Right atrium auricular region (tissue), 2 donors: ENCODE data around the gene KAZN. TPM values are rescaled to one million over a fixed set of nuclear protein-coding genes. Genes with fewer than 3 reads are reported as not detected.

Source experiments
- DNase-seq: peaks from one replicate; pipeline ENCODE4 v3.0.0-alpha.2; 2019; ENCODE audit warnings: low spot score
- H3K27ac ChIP-seq, 2 donors: fragments of 200-600 bp; sonication (generic); 1 replicate in 1 of 2; 2 replicates in 1 of 2; pipeline ENCODE4 v1.5.1; 2016 to 2019
- H3K27me3 ChIP-seq, 2 donors: fragments of 200-600 bp; sonication (generic); one replicate each; pipeline versions ENCODE4 v1.5.1 to v1.6.0; 2017 to 2019
- H3K36me3 ChIP-seq: fragments of 200-600 bp; sonication (generic); one replicate; pipeline ENCODE4 v1.5.1; 2016
- H3K4me1 ChIP-seq, 2 donors: fragments of 200-600 bp; sonication (generic); one replicate each; pipeline versions ENCODE4 v1.5.1 to v1.6.0; 2017 to 2019
- H3K4me3 ChIP-seq, 2 donors: fragments of 200-600 bp; sonication (generic); 1 replicate in 1 of 2; 2 replicates in 1 of 2; pipeline ENCODE4 v1.5.1; 2017 to 2019; ENCODE audit warnings: mild to moderate bottlenecking in 1 of 2, moderate library complexity in 1 of 2
- H3K9me3 ChIP-seq, 2 donors: fragments of 200-600 bp; sonication (generic); one replicate each; pipeline ENCODE4 v1.5.1; 2019
- total RNA-seq, 2 donors: library from RNA; depleted of rRNA; stranded (reverse); fragments of >200 nt; gene quantifications; one replicate each; pipeline ENCODE4 v1.1.0, GENCODE V29; 2016
- TF ChIP-seq, protein P1 (sequence below), 2 donors: fragments of 200-600 bp; sonication (generic); IDR thresholded peaks; one replicate each; pipeline ENCODE4 v1.5.1; 2019; ENCODE audit warnings: antibody characterized with exemption in 2 of 2

KAZN gene
- total RNA-seq, 2 donors from 2014 or later: 3.9 to 6.8 TPM

DNA sequence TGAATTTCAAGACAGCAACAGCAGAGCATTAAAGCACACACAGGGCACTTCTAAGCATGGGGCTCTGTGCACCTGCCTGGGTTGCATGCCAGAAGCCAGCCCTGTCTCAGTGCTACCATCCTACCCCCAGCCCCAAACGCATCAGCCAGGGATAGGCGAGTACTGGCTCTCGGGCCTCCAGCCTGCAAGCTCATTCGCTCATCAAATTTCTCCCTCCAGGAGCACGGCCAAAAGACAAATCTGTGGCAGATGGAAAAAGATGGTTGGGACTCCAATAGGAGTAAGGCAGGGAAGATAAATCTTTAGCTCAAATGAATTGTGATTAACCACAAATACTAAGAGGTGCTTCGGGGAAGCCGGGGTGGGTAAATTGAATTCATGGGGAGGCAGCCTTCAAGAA, 189.6 kb downstream of the KAZN start:
- no peaks in the 10 kb centered on the region for H3K9me3 ChIP-seq
- no peak for DNase-seq
- no peak overlapping the region for H3K4me3 ChIP-seq
- H3K4me1 ChIP-seq: no peaks in the 10 kb centered on the region
- H3K36me3 ChIP-seq: no peaks in the 10 kb centered on the region
- TF ChIP-seq, protein P1, sequence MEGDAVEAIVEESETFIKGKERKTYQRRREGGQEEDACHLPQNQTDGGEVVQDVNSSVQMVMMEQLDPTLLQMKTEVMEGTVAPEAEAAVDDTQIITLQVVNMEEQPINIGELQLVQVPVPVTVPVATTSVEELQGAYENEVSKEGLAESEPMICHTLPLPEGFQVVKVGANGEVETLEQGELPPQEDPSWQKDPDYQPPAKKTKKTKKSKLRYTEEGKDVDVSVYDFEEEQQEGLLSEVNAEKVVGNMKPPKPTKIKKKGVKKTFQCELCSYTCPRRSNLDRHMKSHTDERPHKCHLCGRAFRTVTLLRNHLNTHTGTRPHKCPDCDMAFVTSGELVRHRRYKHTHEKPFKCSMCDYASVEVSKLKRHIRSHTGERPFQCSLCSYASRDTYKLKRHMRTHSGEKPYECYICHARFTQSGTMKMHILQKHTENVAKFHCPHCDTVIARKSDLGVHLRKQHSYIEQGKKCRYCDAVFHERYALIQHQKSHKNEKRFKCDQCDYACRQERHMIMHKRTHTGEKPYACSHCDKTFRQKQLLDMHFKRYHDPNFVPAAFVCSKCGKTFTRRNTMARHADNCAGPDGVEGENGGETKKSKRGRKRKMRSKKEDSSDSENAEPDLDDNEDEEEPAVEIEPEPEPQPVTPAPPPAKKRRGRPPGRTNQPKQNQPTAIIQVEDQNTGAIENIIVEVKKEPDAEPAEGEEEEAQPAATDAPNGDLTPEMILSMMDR (IDR thresholded peaks at IDR 0.05): no peak
- H3K27me3 ChIP-seq: no peaks in the 10 kb centered on the region
- no peak overlapping the region for H3K27ac ChIP-seq

DNA sequence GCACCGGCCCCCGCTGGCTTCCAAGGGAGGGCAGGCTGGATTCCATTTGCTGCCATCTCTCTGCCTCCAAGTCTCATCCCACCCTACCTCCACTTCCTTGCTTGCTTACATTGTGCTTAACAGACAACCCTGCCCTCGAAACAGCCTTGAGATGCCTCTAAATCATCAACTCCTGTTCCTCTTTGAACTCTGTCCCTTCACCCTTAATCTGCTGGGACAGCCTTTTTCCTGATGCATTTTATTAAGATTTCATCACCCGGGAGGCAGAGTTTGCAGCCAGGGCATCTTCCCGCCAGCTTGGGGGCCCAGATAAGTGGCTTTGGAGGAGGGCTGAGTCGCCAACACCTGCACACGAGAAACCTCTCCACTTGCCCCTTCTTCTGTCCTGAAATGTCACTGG, 192.5 kb downstream of the KAZN start:
- DNase-seq: no peak
- Histone ChIP-seq H3K36me3 (no peaks in the 10 kb centered on the region), H3K27me3 (no peaks in the 10 kb centered on the region), H3K4me1 (no peaks in the 10 kb centered on the region), H3K4me3 (no peak overlapping the region), H3K27ac (no peak overlapping the region), H3K9me3 (no peaks in the 10 kb centered on the region)
- TF ChIP-seq, protein P1 (IDR thresholded peaks at IDR 0.05): no peak

GRCh38 chr1:14791654-14792053, 193.2 kb downstream of the KAZN start:
- H3K27ac ChIP-seq: no peak overlapping the region
- H3K4me1 ChIP-seq: no peaks in the 10 kb centered on the region
- H3K9me3 ChIP-seq: no peaks in the 10 kb centered on the region
- TF ChIP-seq, protein P1 (IDR thresholded peaks at IDR 0.05): no peak
- H3K4me3 ChIP-seq: no peak overlapping the region
- no peaks in the 10 kb centered on the region for H3K36me3 ChIP-seq
- H3K27me3 ChIP-seq: no peaks in the 10 kb centered on the region
- DNase-seq: no peak

- TF ChIP-seq, protein P1 (IDR thresholded peaks at IDR 0.05): no peak
- Histone ChIP-seq H3K27me3 (no peaks in the 10 kb centered on the region), H3K4me3 (no peak overlapping the region), H3K9me3 (no peaks in the 10 kb centered on the region), H3K36me3 (no peaks in the 10 kb centered on the region), H3K27ac (no peak overlapping the region), H3K4me1 (no peaks in the 10 kb centered on the region)
- no peak for DNase-seq
Measured at GRCh38 chr1:14794136-14794768, 195.8 kb downstream of the KAZN start.

GRCh38 chr1:14794906-14795305, 196.4 kb downstream of the KAZN start:
- no peaks in the 10 kb centered on the region for H3K9me3 ChIP-seq
- H3K36me3 ChIP-seq: no peaks in the 10 kb centered on the region
- H3K4me3 ChIP-seq: no peak overlapping the region
- TF ChIP-seq, protein P1 (IDR thresholded peaks at IDR 0.05): no peak
- no peaks in the 10 kb centered on the region for H3K4me1 ChIP-seq
- no peak overlapping the region for H3K27ac ChIP-seq
- no peak for DNase-seq
- no peaks in the 10 kb centered on the region for H3K27me3 ChIP-seq

DNA sequence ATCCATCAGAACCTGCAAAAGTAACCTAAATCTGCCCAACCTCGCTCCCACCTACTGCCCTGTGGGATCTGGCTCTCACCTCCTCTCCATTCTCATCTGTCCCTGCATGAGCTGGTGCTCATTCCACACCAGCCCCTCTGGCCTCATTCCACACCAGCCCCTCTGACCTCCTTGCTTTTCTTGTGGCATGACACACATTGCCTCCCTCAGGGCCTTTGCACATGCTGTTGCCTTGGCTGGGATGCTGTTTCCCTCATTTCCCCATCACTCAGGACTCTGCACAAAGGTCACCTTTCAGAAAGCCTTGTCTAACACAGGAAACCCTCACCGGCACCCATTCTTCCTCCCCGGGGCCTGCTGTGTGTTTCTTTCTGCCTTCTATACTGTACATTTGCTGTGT, 197.1 kb downstream of the KAZN start:
- Histone ChIP-seq H3K4me3 (no peak overlapping the region), H3K27me3 (no peaks in the 10 kb centered on the region), H3K4me1 (no peaks in the 10 kb centered on the region), H3K36me3 (no peaks in the 10 kb centered on the region), H3K27ac (no peak overlapping the region), H3K9me3 (no peaks in the 10 kb centered on the region)
- TF ChIP-seq, protein P1 (IDR thresholded peaks at IDR 0.05): no peak
- DNase-seq: no peak
